HUDEP-2 (cell line): ENCODE results near the gene ATP5F1D.

Experiments
- DNase-seq, 76 experiments: peaks; one replicate each; lab custom pipeline; 2025; ENCODE audit not compliant: unreplicated experiment in 76 of 76; lab: John Stamatoyannopoulos, UW

Gene ATP5F1D

DNA sequence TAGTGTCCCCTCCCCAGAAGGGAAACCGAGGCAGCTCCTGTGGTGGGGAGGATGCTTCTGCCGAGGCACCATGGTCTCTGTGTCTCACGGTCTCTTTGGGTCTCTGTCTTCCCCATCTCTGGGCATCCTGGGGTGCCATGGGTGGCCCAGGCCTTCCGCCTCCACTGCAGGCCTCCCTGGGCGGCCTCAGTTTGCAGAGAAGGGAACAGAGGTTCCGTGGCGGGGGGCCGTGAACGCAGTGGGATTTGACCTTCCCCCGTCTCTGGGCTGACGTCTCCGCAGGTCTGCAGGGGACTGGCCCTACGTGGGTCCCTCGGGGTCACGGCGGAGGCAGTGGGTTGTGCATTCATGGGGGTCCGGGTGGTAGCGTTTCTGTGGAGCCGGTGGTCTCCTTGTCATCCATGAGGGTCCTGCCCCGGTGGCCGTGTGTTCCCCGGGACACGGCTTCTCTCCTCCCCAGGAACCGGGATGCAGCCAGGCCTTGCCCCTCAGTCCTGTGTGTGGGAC lies 48.7 kb downstream of the ATP5F1D start:
- no peak for DNase-seq

DNA sequence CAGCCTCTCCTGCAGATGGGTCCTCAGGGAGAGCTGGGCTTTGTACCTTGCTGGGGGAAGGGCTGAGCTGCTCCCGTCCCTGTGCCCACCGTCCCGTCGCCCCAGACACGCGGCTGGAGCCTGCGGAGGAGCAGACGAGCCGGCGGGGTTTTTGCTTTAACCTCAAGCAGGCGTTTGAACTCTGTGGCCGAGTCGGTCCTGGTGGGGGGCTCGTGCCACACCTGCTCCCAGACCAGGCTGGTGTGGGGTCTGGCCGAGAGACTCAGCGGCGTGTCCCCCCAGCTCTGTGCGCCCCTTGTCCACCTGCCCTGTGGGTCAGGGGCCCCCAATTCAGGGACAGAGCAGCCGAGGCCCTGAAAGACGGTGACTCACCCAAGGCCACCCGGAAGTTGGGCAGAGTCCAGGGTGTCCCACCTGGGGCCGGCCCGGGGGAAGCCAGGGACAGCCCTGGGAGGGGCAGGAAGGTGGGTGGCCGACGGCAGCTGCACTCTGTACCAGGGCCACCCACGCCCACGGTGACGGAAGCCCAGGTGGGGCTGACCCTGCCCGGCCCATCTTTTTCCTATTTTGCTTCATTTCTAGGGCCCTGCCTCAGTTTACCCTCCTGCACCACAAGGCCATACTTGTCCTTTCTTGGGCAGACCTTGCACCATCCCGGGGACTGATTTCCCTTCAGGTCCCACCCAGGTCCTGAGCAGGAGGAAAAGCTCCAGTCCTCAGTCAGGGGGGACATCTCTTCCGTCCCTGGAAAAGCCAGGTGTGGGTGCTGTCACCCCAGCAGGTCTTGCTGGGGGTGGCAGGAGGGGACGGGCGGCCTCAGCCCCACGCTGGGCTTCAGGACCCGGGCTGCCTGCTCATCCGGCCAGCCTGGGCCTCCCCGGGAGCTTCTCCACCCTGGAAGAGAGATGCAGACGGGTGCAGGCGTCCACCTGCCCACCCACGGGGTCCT lies 49.4 kb downstream of the ATP5F1D start:
- no peak for DNase-seq

DNA sequence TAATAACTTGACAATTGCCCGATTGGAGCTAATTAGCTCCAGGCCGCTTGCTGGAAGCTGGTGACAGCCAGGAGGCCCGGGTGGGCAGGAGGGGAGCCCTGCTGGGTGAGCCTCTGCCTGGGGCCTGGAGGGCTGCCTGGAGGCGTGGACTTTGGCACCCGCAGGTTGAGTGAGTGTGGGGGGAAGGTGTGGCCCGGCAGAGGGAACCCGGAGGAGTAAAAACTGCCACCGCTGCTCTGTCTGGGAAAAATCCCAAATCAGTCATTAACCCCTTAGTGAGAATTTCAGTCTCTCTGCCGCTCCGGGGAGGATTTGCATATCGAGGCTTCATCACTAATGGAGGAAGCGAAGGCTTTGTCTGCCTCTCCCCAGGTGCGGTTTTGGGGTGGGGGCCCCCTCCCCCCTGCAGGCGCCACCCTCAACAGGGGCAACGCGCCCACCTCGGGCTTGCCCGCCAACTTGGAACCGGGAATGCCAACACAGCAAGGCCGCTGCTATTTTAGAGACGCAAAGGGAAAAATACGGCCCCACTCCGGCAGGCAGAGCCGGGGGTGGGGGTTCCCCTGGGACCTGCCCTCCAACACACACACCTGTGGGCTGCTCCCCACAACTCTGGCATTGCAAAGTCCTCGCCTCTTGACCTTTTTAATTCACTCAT lies 50.3 kb downstream of the ATP5F1D start:
- DNase-seq: no peak

DNA sequence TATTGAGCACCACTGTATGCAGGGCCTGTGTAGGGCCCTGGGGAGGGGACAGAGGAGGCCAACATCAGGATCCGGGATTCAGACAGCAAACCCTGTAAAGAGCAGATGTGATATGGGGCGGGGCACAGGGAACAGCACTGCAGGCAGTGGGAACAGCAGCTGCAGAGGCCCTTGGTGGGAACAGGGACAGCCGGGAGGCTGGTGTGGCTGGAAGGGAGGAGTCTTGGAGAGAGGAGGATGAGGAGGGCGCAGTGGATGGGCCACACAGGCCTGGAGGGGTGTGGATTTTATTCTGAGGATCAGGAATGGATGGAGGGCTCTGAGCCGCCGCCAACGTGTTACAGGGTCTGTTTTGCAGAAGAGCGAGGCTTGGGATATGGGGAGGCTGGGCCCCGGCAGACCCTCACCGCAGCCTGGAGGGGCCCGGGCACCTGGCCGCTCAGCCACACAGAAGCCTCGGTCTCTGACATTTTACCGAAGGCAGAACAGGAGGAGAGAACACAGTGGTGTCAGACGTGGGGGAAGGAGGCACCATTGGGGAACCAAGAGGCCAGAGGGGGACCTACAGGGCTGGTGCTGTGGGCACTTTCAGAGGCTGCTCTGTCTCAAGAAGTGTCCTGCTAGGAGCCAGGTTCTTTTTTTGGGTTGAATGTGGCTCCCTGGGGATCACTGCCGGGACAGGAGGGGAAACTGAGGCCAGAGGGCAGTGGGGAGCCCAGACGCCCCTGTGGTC lies 51.0 kb downstream of the ATP5F1D start:
- no peak for DNase-seq

DNA sequence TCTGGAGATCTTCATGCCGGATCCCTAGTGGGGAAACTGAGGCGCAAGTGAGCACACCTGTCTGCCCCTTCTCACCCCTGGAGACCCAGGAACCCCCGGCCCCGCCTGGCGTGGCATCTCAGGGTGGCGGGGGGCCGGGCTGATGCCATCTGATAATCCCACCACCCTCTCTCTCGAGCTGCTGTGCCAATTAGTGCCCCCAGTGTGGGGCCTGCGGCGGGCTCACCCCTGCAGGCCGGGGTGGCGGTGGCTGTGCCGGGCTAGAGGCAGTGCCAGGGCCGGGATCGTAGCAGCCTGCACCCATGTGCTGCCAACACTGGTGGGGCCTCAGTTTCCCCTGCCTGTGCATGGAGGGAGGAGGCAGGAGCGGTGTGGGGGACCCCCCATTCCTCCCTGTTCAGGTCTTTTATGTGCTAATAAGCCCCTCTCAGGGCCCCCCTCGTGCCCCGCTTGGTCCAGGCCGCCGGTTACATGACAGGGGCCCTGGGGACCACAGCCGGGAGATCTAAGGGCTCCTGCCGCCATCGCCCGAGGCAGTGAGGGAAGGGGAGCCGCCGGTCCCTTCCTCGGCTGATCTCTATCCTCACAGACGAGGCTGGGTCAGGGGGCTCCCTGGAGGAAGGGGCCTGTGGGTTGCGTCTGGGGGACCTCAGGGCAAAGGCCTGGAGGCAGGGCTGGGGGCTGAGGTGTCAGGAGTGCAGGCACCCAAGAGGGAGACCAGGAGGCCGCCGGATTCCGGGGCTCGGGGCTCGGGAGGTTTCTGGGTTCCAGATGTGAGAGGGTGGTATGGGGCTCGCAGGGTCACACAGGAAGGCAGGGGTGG lies 52.4 kb downstream of the ATP5F1D start:
- no peak for DNase-seq
